ENCODE results near the gene HS6ST2.

Gene HS6ST2

DNA sequence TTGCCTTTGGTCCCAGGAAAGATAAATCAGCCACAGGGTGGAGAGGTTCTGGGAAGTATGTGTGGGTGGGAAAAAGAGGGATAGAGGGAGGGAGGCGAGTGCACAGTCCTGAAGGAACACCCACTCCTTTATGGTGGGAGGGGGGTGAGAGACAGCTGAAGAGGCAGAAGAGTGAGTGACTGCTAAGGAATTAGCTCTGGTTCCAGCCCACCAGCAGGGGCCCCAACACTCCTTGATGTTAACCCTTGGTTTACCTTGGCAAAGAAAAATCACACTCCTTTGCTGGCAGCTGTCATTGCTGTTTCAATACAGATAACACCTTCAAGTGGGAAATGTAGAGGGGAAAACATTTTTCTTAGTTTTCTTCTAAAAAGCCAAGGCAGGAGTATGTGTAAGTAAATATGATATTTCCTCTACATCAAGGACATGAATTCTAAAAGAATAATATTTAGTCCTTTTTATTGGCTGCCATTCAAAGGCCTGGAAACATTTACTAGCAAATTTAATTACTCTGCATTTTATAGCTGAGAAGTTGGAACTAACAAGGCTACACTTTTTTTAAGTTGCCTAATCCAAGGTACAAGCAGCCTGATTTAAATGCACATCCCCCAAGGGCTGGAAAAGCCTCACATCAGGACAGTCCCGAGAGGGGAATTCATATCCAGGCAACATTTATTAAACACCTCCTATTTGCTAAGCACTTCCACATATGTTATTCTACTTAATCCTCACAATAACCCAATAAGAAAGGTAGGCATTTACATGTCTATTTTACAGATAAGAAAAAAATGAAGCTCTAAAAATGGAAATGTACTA is 81.7 kb downstream of the HS6ST2 start (continued):
- TF ChIP-seq ZNF558 (tag by site-specific recombination; IDR thresholded peaks at IDR 0.05) (no peak), ZNF658 (tag by site-specific recombination; IDR thresholded peaks at IDR 0.05) (no peak), ZNF600 (tag by site-specific recombination; IDR thresholded peaks at IDR 0.05) (no peak), ZNF670 (tag by site-specific recombination; IDR thresholded peaks at IDR 0.05; ENCODE audit: low read depth) (no peak), ZNF521 (tag by site-specific recombination; IDR thresholded peaks at IDR 0.05) (no peak), ZBTB17 (tag by site-specific recombination; IDR thresholded peaks at IDR 0.05) (no peak), ZNF26 (tag by site-specific recombination; IDR thresholded peaks at IDR 0.05) (no peak), KLF8 (tag by site-specific recombination; IDR thresholded peaks at IDR 0.05) (no peak), GLIS2 (tag by site-specific recombination; IDR thresholded peaks at IDR 0.05) (no peak), ZNF398 (tag by site-specific recombination; IDR thresholded peaks at IDR 0.05) (peak; percentile 86), ZNF146 (tag by site-specific recombination; IDR thresholded peaks at IDR 0.05) (no peak), ZNF555 (tag by site-specific recombination; conservative IDR thresholded peaks at IDR 0.05) (no peak), ZNF202 (tag by site-specific recombination; IDR thresholded peaks at IDR 0.05; ENCODE audit: borderline replicate concordance) (no peak), ZXDB (tag by site-specific recombination; IDR thresholded peaks at IDR 0.05) (peak; percentile 38; the same call in 1 of the 2 replicates), SCRT1 (tag by site-specific recombination; IDR thresholded peaks at IDR 0.05; ENCODE audit: borderline replicate concordance) (no peak), ZNF596 (tag by site-specific recombination; IDR thresholded peaks at IDR 0.05) (no peak), ZNF626 (tag by site-specific recombination; IDR thresholded peaks at IDR 0.05) (no peak), ZNF311 (tag by site-specific recombination; IDR thresholded peaks at IDR 0.05; ENCODE audit: borderline replicate concordance) (no peak), PRDM10 (tag by site-specific recombination; IDR thresholded peaks at IDR 0.05) (peak; percentile 72), ZBTB44 (tag by site-specific recombination; IDR thresholded peaks at IDR 0.05) (no peak), ZBTB6 (tag by site-specific recombination; IDR thresholded peaks at IDR 0.05) (no peak), IKZF3 (tag by site-specific recombination; IDR thresholded peaks at IDR 0.05) (no peak)
- TF ChIP-seq, protein P1, sequence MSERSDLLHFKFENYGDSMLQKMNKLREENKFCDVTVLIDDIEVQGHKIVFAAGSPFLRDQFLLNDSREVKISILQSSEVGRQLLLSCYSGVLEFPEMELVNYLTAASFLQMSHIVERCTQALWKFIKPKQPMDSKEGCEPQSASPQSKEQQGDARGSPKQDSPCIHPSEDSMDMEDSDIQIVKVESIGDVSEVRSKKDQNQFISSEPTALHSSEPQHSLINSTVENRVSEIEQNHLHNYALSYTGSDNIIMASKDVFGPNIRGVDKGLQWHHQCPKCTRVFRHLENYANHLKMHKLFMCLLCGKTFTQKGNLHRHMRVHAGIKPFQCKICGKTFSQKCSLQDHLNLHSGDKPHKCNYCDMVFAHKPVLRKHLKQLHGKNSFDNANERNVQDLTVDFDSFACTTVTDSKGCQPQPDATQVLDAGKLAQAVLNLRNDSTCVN (tag by site-specific recombination; optimal IDR thresholded peaks at IDR 0.05): no peak
- TF ChIP-seq, protein P2, sequence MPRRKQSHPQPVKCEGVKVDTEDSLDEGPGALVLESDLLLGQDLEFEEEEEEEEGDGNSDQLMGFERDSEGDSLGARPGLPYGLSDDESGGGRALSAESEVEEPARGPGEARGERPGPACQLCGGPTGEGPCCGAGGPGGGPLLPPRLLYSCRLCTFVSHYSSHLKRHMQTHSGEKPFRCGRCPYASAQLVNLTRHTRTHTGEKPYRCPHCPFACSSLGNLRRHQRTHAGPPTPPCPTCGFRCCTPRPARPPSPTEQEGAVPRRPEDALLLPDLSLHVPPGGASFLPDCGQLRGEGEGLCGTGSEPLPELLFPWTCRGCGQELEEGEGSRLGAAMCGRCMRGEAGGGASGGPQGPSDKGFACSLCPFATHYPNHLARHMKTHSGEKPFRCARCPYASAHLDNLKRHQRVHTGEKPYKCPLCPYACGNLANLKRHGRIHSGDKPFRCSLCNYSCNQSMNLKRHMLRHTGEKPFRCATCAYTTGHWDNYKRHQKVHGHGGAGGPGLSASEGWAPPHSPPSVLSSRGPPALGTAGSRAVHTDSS (tag by site-specific recombination; IDR thresholded peaks at IDR 0.05): no peak
- TF ChIP-seq, protein P3, sequence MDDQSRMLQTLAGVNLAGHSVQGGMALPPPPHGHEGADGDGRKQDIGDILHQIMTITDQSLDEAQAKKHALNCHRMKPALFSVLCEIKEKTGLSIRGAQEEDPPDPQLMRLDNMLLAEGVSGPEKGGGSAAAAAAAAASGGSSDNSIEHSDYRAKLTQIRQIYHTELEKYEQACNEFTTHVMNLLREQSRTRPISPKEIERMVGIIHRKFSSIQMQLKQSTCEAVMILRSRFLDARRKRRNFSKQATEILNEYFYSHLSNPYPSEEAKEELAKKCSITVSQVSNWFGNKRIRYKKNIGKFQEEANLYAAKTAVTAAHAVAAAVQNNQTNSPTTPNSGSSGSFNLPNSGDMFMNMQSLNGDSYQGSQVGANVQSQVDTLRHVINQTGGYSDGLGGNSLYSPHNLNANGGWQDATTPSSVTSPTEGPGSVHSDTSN (CRISPR knock-in tag; IDR thresholded peaks at IDR 0.05): no peak
